A549 (cell line): Measurements from ENCODE around the gene TTC21A. TPM values are rescaled to one million over a fixed set of nuclear protein-coding genes. Genes with fewer than 3 reads are reported as not detected.

Experiments
- ATAC-seq, 2 experiments: fragments of 200-7000 bp in 1 of 2; fragments of >200 bp in 1 of 2; cut with Nextera tagmentation in 1 of 2; cut with Tn5 transposase in 1 of 2; 3 replicates each; pipeline versions ENCODE4 v1.8.0 to v1.9.1; 2018 to 2020; ENCODE audit warnings: mild to moderate bottlenecking in 1 of 2, moderate library complexity in 1 of 2
- CTCF ChIA-PET: fragments of 300-600 bp; sonication (Branson Sonifier 250); formaldehyde crosslinking; extraction: SDS; loops from one replicate; lab custom pipeline; 2021; ENCODE audit warnings: antibody characterized with exemption, inconsistent platforms; lab: Yijun Ruan, JAX
- POLR2A ChIA-PET: fragments of 350-600 bp; formaldehyde crosslinking; extraction: SDS; loops from one replicate; lab custom pipeline; 2021; ENCODE audit warnings: antibody characterized with exemption, inconsistent platforms; lab: Yijun Ruan, JAX
- DNase-seq, 2 experiments: peaks; one replicate each; pipeline versions ENCODE4 v3.0.0 to v3.0.0-alpha.2; 2011 to 2016; ENCODE audit warnings: low read depth in 1 of 2, low spot score in 1 of 2
- FAIRE-seq: peaks from 2 replicates; lab custom pipeline; 2011; peaks lifted over from hg19 to GRCh38; lab: Jason Lieb, UNC
- H3K27ac ChIP-seq, 2 experiments: fragments of >200 bp; sonication (Bioruptor Twin); formaldehyde crosslinking; 3 replicates each; pipeline ENCODE4 v1.5.1; 2016 to 2017
- H3K4me1 ChIP-seq: fragments of >200 bp; sonication (Bioruptor Twin); formaldehyde crosslinking; 3 replicates; pipeline ENCODE4 v1.6.1; 2016
- H3K4me2 ChIP-seq: fragments of >200 bp; sonication (Bioruptor Twin); formaldehyde crosslinking; 3 replicates; pipeline ENCODE4 v1.6.1; 2016
- H3K4me3 ChIP-seq: fragments of >200 bp; sonication (Bioruptor Twin); formaldehyde crosslinking; 3 replicates; pipeline ENCODE4 v1.5.1; 2016
- H3K9me3 ChIP-seq: fragments of >200 bp; sonication (Bioruptor Twin); formaldehyde crosslinking; 3 replicates; pipeline ENCODE4 v1.6.1; 2016
- ATOH8 ChIP-seq: fragments of 250-450 bp; sonication (Bioruptor Pico); IDR thresholded peaks from 2 replicates; pipeline ENCODE4 v1.5.0; 2020; ENCODE audit warnings: low read depth, mild to moderate bottlenecking, moderate library complexity
- BCL3 ChIP-seq: fragments of >200 bp; sonication (Bioruptor Twin); formaldehyde crosslinking; IDR thresholded peaks from 3 replicates; pipeline ENCODE4 v1.6.1; 2016
- BHLHE40 ChIP-seq: IDR thresholded peaks from 2 replicates; pipeline ENCODE4 v1.6.1; 2012; ENCODE audit warnings: low read depth, low read length, inconsistent platforms
- CEBPB ChIP-seq, 2 experiments: fragments of >200 bp in 1 of 2; sonication (Bioruptor Twin) in 1 of 2; formaldehyde crosslinking in 1 of 2; IDR thresholded peaks; 2 replicates each; pipeline ENCODE4 v1.6.1; 2012 to 2016
- CHD2 ChIP-seq: fragments of 150-350 bp; IDR thresholded peaks from 2 replicates; pipeline ENCODE4 v1.6.1; 2014; ENCODE audit warnings: low read length; ENCODE audit not compliant: partially characterized antibody
- EHF ChIP-seq: fragments of 250-450 bp; sonication (Bioruptor Pico); IDR thresholded peaks from 2 replicates; pipeline ENCODE4 v1.5.0; 2020; ENCODE audit warnings: mild to moderate bottlenecking
- EHMT2 ChIP-seq: fragments of 200-600 bp; sonication (generic); IDR thresholded peaks from 2 replicates; pipeline ENCODE4 v1.6.1; 2016; ENCODE audit warnings: antibody characterized with exemption, low read depth, mild to moderate bottlenecking, moderate library complexity
- EP300 ChIP-seq, 2 experiments: fragments of >200 bp; sonication (Bioruptor Twin); formaldehyde crosslinking; IDR thresholded peaks; 2 replicates in 1 of 2; 3 replicates in 1 of 2; pipeline ENCODE4 v1.6.1; 2016 to 2017
- FOSL2 ChIP-seq, 2 experiments: fragments of 450-650 bp in 1 of 2; fragments of >200 bp in 1 of 2; sonication (Bioruptor Twin) in 1 of 2; formaldehyde crosslinking; IDR thresholded peaks; 2 replicates each; pipeline versions ENCODE4 v1.5.0 to v1.6.1; 2016 to 2020; ENCODE audit warnings: mild to moderate bottlenecking in 1 of 2, moderate library complexity in 1 of 2
- HOXB13 ChIP-seq: fragments of 250-450 bp; sonication (Bioruptor Pico); IDR thresholded peaks from 2 replicates; pipeline ENCODE4 v1.5.0; 2020; ENCODE audit warnings: low read depth, mild to moderate bottlenecking, moderate library complexity
- HOXB5 ChIP-seq: fragments of 250-450 bp; sonication (Bioruptor Pico); IDR thresholded peaks from 2 replicates; pipeline ENCODE4 v1.5.0; 2020; ENCODE audit warnings: mild to moderate bottlenecking, moderate library complexity
- KDM1A ChIP-seq: fragments of 200-600 bp; sonication (generic); IDR thresholded peaks from 2 replicates; pipeline ENCODE4 v1.6.1; 2016; ENCODE audit warnings: low read depth, mild to moderate bottlenecking
- KDM5A ChIP-seq: fragments of 200-600 bp; sonication (generic); IDR thresholded peaks from 2 replicates; pipeline ENCODE4 v1.6.1; 2016; ENCODE audit warnings: antibody characterized with exemption, mild to moderate bottlenecking
- MAX ChIP-seq: IDR thresholded peaks from 2 replicates; pipeline ENCODE4 v1.6.1; 2012
- NFE2L2 ChIP-seq: fragments of 150-350 bp; conservative IDR thresholded peaks from 2 replicates; pipeline ENCODE4 v1.6.1; 2014; ENCODE audit warnings: low read length
- NPAS2 ChIP-seq: fragments of 250-450 bp; sonication (Bioruptor Pico); IDR thresholded peaks from 2 replicates; pipeline ENCODE4 v1.8.0; 2022; ENCODE audit warnings: mild to moderate bottlenecking, moderate library complexity, borderline replicate concordance
- PHF8 ChIP-seq: fragments of 200-600 bp; sonication (generic); IDR thresholded peaks from 2 replicates; pipeline ENCODE4 v1.6.1; 2016; ENCODE audit warnings: low read depth, mild to moderate bottlenecking, antibody characterized with exemption, moderate library complexity, borderline replicate concordance
- POLR2A ChIP-seq: IDR thresholded peaks from 2 replicates; pipeline ENCODE4 v1.6.1; 2012; ENCODE audit warnings: mild to moderate bottlenecking, low read length
- RARB ChIP-seq: fragments of 250-450 bp; sonication (Bioruptor Pico); IDR thresholded peaks from 2 replicates; pipeline ENCODE4 v1.8.0; 2021; ENCODE audit warnings: mild to moderate bottlenecking, moderate library complexity
- RCOR1 ChIP-seq: fragments of 150-350 bp; IDR thresholded peaks from 2 replicates; pipeline ENCODE4 v1.6.1; 2014; ENCODE audit warnings: antibody characterized with exemption, low read length, low read depth
- RNF2 ChIP-seq: fragments of 200-600 bp; sonication (generic); IDR thresholded peaks from 2 replicates; pipeline ENCODE4 v1.6.1; 2016; ENCODE audit warnings: low read depth, mild to moderate bottlenecking, antibody characterized with exemption, moderate library complexity, borderline replicate concordance
- SREBF2 ChIP-seq: fragments of 450-650 bp; IDR thresholded peaks from 2 replicates; pipeline ENCODE4 v1.6.1; 2014; ENCODE audit warnings: mild to moderate bottlenecking, moderate library complexity
- TFCP2L1 ChIP-seq: fragments of 250-450 bp; sonication (Bioruptor Pico); IDR thresholded peaks from 2 replicates; pipeline ENCODE4 v1.5.0; 2021; ENCODE audit warnings: mild to moderate bottlenecking
- ZFP36 ChIP-seq: fragments of 450-650 bp; IDR thresholded peaks from 2 replicates; pipeline ENCODE4 v1.6.1; 2014; ENCODE audit warnings: borderline replicate concordance; ENCODE audit not compliant: partially characterized antibody
- WGBS: methylation state at CpG from one replicate; pipeline ENCODE4 v1.1.6; 2017; ENCODE audit errors: missing lambda C conversion rate; 5-methylcytosine and 5-hydroxymethylcytosine counted together
- polyA plus RNA-seq, 4 experiments: library from polyadenylated mRNA; depleted of rRNA in 3 of 4; stranded (reverse); fragments of >200 nt; fragmentation: RNase III in 1 of 4; extraction: RNeasy Plus Mini Kit Qiagen cat#74134 plus additional on column Dnase treatment in 1 of 4; gene quantifications; 2 replicates in 3 of 4; 3 replicates in 1 of 4; pipeline ENCODE4 v1.2.3, GENCODE V29; 2011 to 2017
- TF ChIP-seq, protein P1 (sequence below): fragments of >200 bp; sonication (Bioruptor Twin); formaldehyde crosslinking; IDR thresholded peaks from 3 replicates; pipeline ENCODE4 v1.5.1; 2016
- TF ChIP-seq, protein P2 (sequence below): fragments of 150-350 bp; IDR thresholded peaks from 2 replicates; pipeline ENCODE4 v1.6.1; 2014; ENCODE audit warnings: low read depth, mild to moderate bottlenecking, low read length
- TF ChIP-seq, protein P3 (sequence below): IDR thresholded peaks from 2 replicates; pipeline ENCODE4 v1.6.1; 2012
- TF ChIP-seq, protein P4 (sequence below): fragments of 450-650 bp; IDR thresholded peaks from 2 replicates; pipeline ENCODE4 v1.6.1; 2014; ENCODE audit warnings: antibody characterized with exemption
- TF ChIP-seq, protein P5 (sequence below): IDR thresholded peaks from 2 replicates; pipeline ENCODE4 v1.6.1; 2012; ENCODE audit warnings: low read depth, borderline replicate concordance

Gene TTC21A
- polyA plus RNA-seq, 2 of the 4 experiments (the other 2 are of a cell fraction), result 1.1 to 1.4 TPM

DNA sequence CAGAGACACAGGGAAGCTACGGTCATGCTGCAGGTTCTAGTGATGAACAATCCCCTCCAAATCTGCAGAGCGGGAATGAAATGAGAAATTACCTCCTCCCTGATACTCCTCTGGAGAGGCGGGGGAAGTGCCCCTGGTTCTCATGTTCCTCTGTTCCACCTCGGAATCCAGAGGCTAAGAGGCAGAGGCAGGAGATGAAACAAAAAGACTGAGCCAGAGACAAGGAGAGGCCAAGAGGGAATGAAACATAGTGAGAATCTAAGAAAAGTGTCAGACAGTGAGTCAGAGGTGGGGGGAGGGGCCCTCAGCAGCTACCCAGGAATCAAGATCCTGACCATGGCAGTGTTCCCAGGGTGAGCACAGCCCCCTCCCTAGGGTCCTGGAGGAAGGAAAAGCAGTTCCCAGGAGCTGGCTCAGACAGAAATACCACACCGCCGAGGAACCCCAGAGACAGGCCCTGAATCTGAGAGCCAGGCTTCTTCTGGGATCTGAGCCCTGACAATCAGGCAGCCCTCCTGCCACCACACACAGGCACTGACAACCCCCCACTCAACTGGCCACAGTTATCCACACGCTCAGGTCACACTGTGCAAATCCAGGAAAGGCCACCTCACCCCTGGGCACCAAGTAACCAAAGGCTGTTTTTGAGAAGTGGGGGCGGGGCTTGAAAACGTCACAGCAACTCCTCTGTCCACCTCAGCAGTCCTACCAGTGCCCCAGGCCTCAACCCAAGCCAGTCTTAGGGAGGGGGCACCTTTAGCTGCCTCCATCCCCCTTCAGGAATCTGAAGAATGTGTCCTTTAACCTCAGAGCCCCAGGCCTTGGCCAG, 43.5 kb downstream of the TTC21A start (continued):
- TF ChIP-seq, protein P1, sequence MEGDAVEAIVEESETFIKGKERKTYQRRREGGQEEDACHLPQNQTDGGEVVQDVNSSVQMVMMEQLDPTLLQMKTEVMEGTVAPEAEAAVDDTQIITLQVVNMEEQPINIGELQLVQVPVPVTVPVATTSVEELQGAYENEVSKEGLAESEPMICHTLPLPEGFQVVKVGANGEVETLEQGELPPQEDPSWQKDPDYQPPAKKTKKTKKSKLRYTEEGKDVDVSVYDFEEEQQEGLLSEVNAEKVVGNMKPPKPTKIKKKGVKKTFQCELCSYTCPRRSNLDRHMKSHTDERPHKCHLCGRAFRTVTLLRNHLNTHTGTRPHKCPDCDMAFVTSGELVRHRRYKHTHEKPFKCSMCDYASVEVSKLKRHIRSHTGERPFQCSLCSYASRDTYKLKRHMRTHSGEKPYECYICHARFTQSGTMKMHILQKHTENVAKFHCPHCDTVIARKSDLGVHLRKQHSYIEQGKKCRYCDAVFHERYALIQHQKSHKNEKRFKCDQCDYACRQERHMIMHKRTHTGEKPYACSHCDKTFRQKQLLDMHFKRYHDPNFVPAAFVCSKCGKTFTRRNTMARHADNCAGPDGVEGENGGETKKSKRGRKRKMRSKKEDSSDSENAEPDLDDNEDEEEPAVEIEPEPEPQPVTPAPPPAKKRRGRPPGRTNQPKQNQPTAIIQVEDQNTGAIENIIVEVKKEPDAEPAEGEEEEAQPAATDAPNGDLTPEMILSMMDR, result no peak
- TF ChIP-seq TFCP2L1 (CRISPR knock-in tag), result no peak
- TF ChIP-seq CHD2, result no peak
- TF ChIP-seq, protein P2, sequence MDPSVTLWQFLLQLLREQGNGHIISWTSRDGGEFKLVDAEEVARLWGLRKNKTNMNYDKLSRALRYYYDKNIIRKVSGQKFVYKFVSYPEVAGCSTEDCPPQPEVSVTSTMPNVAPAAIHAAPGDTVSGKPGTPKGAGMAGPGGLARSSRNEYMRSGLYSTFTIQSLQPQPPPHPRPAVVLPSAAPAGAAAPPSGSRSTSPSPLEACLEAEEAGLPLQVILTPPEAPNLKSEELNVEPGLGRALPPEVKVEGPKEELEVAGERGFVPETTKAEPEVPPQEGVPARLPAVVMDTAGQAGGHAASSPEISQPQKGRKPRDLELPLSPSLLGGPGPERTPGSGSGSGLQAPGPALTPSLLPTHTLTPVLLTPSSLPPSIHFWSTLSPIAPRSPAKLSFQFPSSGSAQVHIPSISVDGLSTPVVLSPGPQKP, result no peak
- TF ChIP-seq EHF (CRISPR knock-in tag), result no peak
- peak; percentile 74 for TF ChIP-seq FOSL2 (IDR thresholded peaks at IDR 0.05)
- peak; percentile 95 for TF ChIP-seq FOSL2 (CRISPR knock-in tag; IDR thresholded peaks at IDR 0.05)
- TF ChIP-seq KDM5A, result no peak
- no peak for TF ChIP-seq POLR2A
- TF ChIP-seq BHLHE40, result no peak
- no peak for TF ChIP-seq RARB (CRISPR knock-in tag)
- TF ChIP-seq, protein P3, sequence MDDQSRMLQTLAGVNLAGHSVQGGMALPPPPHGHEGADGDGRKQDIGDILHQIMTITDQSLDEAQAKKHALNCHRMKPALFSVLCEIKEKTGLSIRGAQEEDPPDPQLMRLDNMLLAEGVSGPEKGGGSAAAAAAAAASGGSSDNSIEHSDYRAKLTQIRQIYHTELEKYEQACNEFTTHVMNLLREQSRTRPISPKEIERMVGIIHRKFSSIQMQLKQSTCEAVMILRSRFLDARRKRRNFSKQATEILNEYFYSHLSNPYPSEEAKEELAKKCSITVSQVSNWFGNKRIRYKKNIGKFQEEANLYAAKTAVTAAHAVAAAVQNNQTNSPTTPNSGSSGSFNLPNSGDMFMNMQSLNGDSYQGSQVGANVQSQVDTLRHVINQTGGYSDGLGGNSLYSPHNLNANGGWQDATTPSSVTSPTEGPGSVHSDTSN, result 0 out of 2 replicates have a peak, but pooled peaks have one; percentile 39
- TF ChIP-seq, protein P4, sequence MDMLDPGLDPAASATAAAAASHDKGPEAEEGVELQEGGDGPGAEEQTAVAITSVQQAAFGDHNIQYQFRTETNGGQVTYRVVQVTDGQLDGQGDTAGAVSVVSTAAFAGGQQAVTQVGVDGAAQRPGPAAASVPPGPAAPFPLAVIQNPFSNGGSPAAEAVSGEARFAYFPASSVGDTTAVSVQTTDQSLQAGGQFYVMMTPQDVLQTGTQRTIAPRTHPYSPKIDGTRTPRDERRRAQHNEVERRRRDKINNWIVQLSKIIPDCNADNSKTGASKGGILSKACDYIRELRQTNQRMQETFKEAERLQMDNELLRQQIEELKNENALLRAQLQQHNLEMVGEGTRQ, result no peak
- TF ChIP-seq HOXB5 (CRISPR knock-in tag), result no peak
- TF ChIP-seq NPAS2 (CRISPR knock-in tag), result no peak
- TF ChIP-seq, all 56 proteins: peak for 11

DNA sequence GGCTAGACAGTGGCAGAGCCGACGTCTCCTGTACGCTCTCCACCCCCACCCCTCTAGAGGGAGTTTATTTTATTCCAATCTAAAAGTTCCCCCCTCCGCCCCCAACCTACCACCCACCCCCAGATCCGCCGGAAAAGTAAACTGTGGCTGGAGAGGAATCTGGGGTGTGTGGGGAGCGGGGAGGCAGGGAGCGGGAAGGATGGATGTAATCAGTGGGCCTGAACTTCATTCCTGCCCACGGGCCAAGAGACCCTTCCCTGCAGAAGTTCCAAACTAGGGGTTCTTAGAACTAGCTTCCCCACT, 46.4 kb downstream of the TTC21A start:
- CTCF ChIA-PET, result interaction anchor here (1.0 kb wide), 2 partner anchors 31 to 36 kb away, joined by 3 to 4 read pairs; no protein-coding TSS in a partner anchor
- Histone ChIP-seq H3K4me1 (peaks cover 36% of the 10 kb centered on the region), H3K4me2 (peak overlapping the region; percentile 80), H3K9me3 (no peaks in the 10 kb centered on the region), H3K27ac (peak overlapping the region; percentile 94 to 96), H3K4me3 (peak overlapping the region; percentile 95)
- FAIRE-seq (no peak), ATAC-seq (no peak), DNase-seq (no peak)
- POLR2A ChIA-PET, result interaction anchor here (1.3 to 1.5 kb wide), 2 partner anchors 13 to 24 kb away, joined by 7 to 11 read pairs; no protein-coding TSS in a partner anchor
- 2% methylated on average over 5 of the region's 9 CpGs for WGBS
- TF ChIP-seq PHF8 (no peak), RNF2 (no peak), EP300 (IDR thresholded peaks at IDR 0.05) (no peak), MAX (no peak), BCL3 (no peak), CEBPB (IDR thresholded peaks at IDR 0.05) (no peak), EHMT2 (no peak), NFE2L2 (no peak), ATOH8 (CRISPR knock-in tag) (no peak), SREBF2 (no peak), ZFP36 (no peak), RCOR1 (no peak), KDM1A (no peak), RARB (CRISPR knock-in tag) (no peak), HOXB13 (CRISPR knock-in tag) (no peak)
- TF ChIP-seq, protein P5, sequence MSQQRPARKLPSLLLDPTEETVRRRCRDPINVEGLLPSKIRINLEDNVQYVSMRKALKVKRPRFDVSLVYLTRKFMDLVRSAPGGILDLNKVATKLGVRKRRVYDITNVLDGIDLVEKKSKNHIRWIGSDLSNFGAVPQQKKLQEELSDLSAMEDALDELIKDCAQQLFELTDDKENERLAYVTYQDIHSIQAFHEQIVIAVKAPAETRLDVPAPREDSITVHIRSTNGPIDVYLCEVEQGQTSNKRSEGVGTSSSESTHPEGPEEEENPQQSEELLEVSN, result no peak
- TF ChIP-seq, protein P2, result no peak
